ENCODE measurements around the gene LRPAP1. TPM values are rescaled to one million over a fixed set of nuclear protein-coding genes. Genes with fewer than 3 reads are reported as not detected.

Gene LRPAP1
- polyA plus RNA-seq, 1 donor from 2014 or later = 91.1 TPM

DNA sequence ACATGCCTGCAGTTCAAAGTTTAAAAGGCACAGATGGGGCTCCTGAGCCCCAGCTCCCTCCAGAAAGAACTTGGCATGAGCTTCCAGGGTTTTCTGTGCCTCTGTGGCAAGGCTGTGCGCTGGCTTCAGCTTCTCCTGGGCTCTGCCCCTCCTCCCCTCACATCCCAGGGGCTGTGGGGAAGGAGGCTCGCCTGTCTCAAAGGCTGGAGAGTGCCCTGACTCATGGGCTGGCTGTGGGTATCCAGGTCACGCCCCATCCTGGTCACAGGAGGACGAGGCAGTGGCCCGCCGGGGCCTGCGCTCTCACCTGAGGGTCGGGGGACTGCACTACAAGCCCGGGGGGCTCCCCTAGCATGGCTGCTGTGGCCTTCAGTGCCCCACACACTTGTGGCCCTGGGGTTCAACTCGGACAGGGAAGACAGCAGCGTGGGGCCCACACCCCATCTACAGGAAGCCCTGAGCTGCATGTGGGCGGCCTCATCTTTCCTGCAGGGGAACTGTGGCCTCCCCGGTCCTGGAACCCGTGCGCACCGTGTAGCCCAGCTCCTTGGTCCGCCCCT lies 17.9 kb downstream of the LRPAP1 start:
- no peaks in the 10 kb centered on the region for H3F3A ChIP-seq (ENCODE audit: insufficient read depth, low read length, poor library complexity, severe bottlenecking)
- no peaks in the 10 kb centered on the region for H3K36me3 ChIP-seq (ENCODE audit: insufficient read depth, low read length)
- H3K9ac ChIP-seq (ENCODE audit: low read length) = no peak overlapping the region
- no peaks in the 10 kb centered on the region for H3K9me2 ChIP-seq (ENCODE audit: insufficient read depth, low read length)
- H4K20me1 ChIP-seq (ENCODE audit: insufficient read depth) = no peaks in the 10 kb centered on the region
- no peak overlapping the region for H3K4me2 ChIP-seq (ENCODE audit: low read length)
- H3K9me3 ChIP-seq (ENCODE audit: low read length) = no peaks in the 10 kb centered on the region
- no peak overlapping the region for H2AFZ ChIP-seq (ENCODE audit: low read depth, low read length)
- no peak overlapping the region for H3K4me3 ChIP-seq (ENCODE audit: low read length)
- TF ChIP-seq, protein P1, sequence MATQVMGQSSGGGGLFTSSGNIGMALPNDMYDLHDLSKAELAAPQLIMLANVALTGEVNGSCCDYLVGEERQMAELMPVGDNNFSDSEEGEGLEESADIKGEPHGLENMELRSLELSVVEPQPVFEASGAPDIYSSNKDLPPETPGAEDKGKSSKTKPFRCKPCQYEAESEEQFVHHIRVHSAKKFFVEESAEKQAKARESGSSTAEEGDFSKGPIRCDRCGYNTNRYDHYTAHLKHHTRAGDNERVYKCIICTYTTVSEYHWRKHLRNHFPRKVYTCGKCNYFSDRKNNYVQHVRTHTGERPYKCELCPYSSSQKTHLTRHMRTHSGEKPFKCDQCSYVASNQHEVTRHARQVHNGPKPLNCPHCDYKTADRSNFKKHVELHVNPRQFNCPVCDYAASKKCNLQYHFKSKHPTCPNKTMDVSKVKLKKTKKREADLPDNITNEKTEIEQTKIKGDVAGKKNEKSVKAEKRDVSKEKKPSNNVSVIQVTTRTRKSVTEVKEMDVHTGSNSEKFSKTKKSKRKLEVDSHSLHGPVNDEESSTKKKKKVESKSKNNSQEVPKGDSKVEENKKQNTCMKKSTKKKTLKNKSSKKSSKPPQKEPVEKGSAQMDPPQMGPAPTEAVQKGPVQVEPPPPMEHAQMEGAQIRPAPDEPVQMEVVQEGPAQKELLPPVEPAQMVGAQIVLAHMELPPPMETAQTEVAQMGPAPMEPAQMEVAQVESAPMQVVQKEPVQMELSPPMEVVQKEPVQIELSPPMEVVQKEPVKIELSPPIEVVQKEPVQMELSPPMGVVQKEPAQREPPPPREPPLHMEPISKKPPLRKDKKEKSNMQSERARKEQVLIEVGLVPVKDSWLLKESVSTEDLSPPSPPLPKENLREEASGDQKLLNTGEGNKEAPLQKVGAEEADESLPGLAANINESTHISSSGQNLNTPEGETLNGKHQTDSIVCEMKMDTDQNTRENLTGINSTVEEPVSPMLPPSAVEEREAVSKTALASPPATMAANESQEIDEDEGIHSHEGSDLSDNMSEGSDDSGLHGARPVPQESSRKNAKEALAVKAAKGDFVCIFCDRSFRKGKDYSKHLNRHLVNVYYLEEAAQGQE (IDR thresholded peaks at IDR 0.05; ENCODE audit: borderline replicate concordance) = no peak
- TF ChIP-seq TAF1 (IDR thresholded peaks at IDR 0.05; ENCODE audit: low read depth) = no peak
- no peak for TF ChIP-seq EP300 (conservative IDR thresholded peaks at IDR 0.05; ENCODE audit: poor library complexity, severe bottlenecking)
- TF ChIP-seq EZH2 (IDR thresholded peaks at IDR 0.05; ENCODE audit: borderline replicate concordance, insufficient read depth, low read length, poor library complexity, severe bottlenecking) = no peak
- TF ChIP-seq MXI1 (conservative IDR thresholded peaks at IDR 0.05; ENCODE audit: poor library complexity, severe bottlenecking) = no peak
- no peak for TF ChIP-seq POLR2AphosphoS5 (IDR thresholded peaks at IDR 0.05)
- no peak for TF ChIP-seq RAD21 (conservative IDR thresholded peaks at IDR 0.05)
- no peak for TF ChIP-seq CTCF (IDR thresholded peaks at IDR 0.05; ENCODE audit: poor library complexity, severe bottlenecking)
- no peak for TF ChIP-seq SMC3 (conservative IDR thresholded peaks at IDR 0.05; ENCODE audit: poor library complexity)
- H3K27ac ChIP-seq (ENCODE audit: low read length) = no peak overlapping the region
- no peaks in the 10 kb centered on the region for H3K27me3 ChIP-seq (ENCODE audit: insufficient read depth, low read depth, low read length)
- no peaks in the 10 kb centered on the region for H3K79me2 ChIP-seq (replicated peaks; ENCODE audit: insufficient read depth, low read length)

DNA sequence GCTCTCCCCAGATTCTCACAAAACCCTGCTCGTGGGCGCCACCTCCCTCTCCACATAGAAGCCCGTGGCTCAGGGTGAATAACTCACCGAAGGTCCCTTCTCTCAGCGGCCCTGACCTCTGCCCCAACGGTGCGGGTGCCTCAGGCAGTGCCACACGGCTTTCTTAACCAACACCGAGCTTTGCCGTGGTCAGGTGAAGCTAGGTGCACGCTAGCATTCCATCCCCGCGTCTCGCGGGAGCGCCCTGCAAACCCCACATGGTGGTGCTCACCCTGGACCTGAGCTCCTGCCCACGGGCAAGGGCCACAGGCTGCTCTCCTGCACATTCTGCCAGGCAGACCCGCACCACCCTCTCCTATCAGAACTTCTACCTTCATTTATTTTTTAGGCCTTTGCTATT lies 18.4 kb downstream of the LRPAP1 start:
- no peaks in the 10 kb centered on the region for H3K36me3 ChIP-seq (ENCODE audit: insufficient read depth, low read length)
- TF ChIP-seq RAD21 (conservative IDR thresholded peaks at IDR 0.05) (no peak), EP300 (conservative IDR thresholded peaks at IDR 0.05; ENCODE audit: poor library complexity, severe bottlenecking) (no peak), TAF1 (IDR thresholded peaks at IDR 0.05; ENCODE audit: low read depth) (no peak)

More for the DNA sequence above, 18.4 kb downstream of the LRPAP1 start:
- no peaks in the 10 kb centered on the region for H3K9me2 ChIP-seq (ENCODE audit: insufficient read depth, low read length)
- no peaks in the 10 kb centered on the region for H3K79me2 ChIP-seq (replicated peaks; ENCODE audit: insufficient read depth, low read length)
- H4K20me1 ChIP-seq (ENCODE audit: insufficient read depth) = no peaks in the 10 kb centered on the region
- H3K9ac ChIP-seq (ENCODE audit: low read length) = no peak overlapping the region
- H3K9me3 ChIP-seq (ENCODE audit: low read length) = no peaks in the 10 kb centered on the region
- no peak overlapping the region for H3K27ac ChIP-seq (ENCODE audit: low read length)
- H3K4me2 ChIP-seq (ENCODE audit: low read length) = no peak overlapping the region
- no peak overlapping the region for H2AFZ ChIP-seq (ENCODE audit: low read depth, low read length)
- H3K27me3 ChIP-seq (ENCODE audit: insufficient read depth, low read depth, low read length) = no peaks in the 10 kb centered on the region
- no peak overlapping the region for H3K4me3 ChIP-seq (ENCODE audit: low read length)
- H3F3A ChIP-seq (ENCODE audit: insufficient read depth, low read length, poor library complexity, severe bottlenecking) = no peaks in the 10 kb centered on the region
